AG04449 (cell line): ENCODE data around the gene C10orf67.

Experiments
- CTCF ChIA-PET: fragments of 350-600 bp; formaldehyde crosslinking; extraction: SDS; loops from one replicate; lab custom pipeline; 2021; ENCODE audit warnings: antibody characterized with exemption; lab: Yijun Ruan, JAX
- POLR2A ChIA-PET: fragments of 400-600, 350-600 bp; formaldehyde crosslinking; extraction: SDS; loops from one replicate; lab custom pipeline; 2020; ENCODE audit warnings: antibody characterized with exemption, inconsistent platforms; lab: Yijun Ruan, JAX
- DNase-seq: peaks from one replicate; pipeline ENCODE4 v3.0.0-alpha.2; 2010; ENCODE audit warnings: low read depth, low spot score
- H3K4me3 ChIP-seq: 2 replicates; pipeline ENCODE4 v1.5.1; 2011; ENCODE audit warnings: low read depth, mild to moderate bottlenecking, control low read depth, low read length
- TF ChIP-seq, protein P1 (sequence below): IDR thresholded peaks from one replicate; pipeline ENCODE4 v1.5.1; 2011; ENCODE audit warnings: mild to moderate bottlenecking, moderate library complexity, low read length, control low read depth, inconsistent platforms; ENCODE audit not compliant: insufficient read depth; ENCODE audit errors: missing control alignments

Gene C10orf67

DNA sequence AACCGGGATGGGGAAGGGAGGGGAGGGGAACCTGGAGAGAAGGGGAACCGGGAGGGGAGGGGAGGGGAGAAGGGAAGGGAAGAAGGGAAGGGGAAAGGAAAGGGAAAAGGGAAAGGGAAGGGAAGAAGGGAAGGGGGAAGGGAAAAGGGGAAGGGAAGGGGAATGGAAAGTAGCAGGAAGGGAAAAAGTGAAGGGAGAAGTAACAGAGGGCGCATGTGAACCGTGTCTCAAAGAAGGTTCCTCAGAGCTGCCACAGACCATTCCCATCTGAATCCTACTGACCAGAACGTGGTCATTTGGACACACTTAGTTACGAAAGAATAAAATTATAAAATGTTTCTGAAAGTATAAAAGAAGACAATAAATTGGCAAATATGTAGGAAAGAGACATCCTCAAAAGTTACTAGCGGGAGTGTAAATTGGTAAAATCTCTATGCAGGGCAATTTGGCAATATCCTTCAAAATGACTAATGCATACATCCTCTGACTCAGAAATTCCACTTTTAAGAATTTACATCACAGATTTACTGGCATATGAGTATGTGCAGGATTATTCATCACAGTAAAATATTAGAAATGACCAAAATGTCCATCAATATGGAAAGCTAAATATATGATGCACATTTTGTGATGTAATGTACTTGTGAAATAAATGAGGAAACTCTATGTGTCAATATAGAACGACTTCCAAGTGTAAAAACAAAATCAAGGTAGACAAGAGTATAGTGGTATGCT, 12.9 kb downstream of the C10orf67 start:
- ChIA-PET CTCF (interaction anchor here (0.9 to 1.4 kb wide), 3 partner anchors 9 to 17 kb away, joined by 3 read pairs; no protein-coding TSS in a partner anchor), POLR2A (interaction anchor here (0.6 to 1.4 kb wide), 2 partner anchors 10 to 107 kb away, joined by 3 to 5 read pairs; partner anchors contain the start of gene OTUD1)
- DNase-seq: peak; percentile 82
- H3K4me3 ChIP-seq: no peak overlapping the region
- TF ChIP-seq, protein P1, sequence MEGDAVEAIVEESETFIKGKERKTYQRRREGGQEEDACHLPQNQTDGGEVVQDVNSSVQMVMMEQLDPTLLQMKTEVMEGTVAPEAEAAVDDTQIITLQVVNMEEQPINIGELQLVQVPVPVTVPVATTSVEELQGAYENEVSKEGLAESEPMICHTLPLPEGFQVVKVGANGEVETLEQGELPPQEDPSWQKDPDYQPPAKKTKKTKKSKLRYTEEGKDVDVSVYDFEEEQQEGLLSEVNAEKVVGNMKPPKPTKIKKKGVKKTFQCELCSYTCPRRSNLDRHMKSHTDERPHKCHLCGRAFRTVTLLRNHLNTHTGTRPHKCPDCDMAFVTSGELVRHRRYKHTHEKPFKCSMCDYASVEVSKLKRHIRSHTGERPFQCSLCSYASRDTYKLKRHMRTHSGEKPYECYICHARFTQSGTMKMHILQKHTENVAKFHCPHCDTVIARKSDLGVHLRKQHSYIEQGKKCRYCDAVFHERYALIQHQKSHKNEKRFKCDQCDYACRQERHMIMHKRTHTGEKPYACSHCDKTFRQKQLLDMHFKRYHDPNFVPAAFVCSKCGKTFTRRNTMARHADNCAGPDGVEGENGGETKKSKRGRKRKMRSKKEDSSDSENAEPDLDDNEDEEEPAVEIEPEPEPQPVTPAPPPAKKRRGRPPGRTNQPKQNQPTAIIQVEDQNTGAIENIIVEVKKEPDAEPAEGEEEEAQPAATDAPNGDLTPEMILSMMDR: no peak

DNA sequence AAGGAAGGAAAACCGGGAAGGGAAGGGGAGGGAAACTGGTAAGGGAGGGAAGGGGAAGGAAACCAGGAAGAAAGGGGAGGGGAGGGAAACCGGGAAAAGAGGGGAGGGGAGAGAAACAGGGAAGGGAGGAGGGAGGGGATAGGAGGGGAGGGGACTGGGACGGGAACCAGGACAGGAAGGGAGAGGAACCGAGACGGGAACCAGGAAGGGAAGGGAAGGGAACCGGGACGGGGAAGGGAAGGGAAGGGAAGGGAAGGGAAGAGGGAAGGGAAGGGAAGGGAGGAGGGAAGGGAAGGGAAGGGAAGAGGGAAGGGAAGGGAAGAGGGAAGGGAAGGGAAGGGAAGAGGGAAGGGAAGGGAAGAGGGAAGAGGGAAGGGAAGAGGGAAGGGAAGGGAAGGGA, 13.6 kb downstream of the C10orf67 start:
- ChIA-PET CTCF (interaction anchor here (1.3 to 1.4 kb wide), 2 partner anchors 9 to 16 kb away, joined by 3 to 5 read pairs; no protein-coding TSS in a partner anchor), POLR2A (no interaction called here)
- H3K4me3 ChIP-seq: no peak overlapping the region
- TF ChIP-seq, protein P1: no peak
- no peak for DNase-seq

DNA sequence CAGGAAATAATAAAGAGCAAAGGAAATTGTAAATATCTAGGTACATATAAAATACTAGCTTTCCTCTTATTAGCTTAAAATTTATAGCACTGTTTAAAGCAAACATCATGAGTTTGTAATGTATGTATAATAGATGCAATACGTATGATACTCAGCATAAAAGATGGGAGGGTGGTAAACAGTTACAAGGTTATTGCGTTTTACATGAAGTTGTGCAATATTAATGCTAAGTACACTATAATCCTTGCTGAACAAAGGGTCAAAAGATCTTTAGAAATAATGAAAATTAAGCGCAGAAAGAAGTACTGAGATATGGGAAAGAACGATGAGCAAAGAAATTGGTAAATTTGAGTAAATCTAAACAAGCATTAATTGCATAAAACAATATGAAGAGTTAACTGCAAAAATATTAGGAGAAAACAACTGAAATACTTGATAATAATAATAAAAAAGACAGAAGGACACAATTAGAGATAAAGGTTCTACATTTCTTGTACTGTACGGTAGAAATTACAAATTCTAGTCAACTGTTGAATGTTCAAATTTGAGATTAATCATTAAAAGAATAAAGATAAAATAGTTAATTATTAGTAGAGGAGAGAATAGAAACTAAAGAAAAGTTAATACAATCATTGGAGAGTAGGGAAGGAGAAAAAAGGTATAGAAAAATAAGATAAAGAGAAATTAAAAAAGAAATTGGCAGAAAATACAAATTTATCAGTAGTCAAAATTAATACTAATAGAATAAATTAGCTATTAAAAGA, 17.9 kb downstream of the C10orf67 start:
- no peak overlapping the region for H3K4me3 ChIP-seq
- TF ChIP-seq, protein P1: no peak
- no peak for DNase-seq
- CTCF ChIA-PET: interaction anchor here (1.6 kb wide), 1 partner anchor 12 kb away, joined by 6 read pairs; no protein-coding TSS in a partner anchor
- POLR2A ChIA-PET: no interaction called here

DNA sequence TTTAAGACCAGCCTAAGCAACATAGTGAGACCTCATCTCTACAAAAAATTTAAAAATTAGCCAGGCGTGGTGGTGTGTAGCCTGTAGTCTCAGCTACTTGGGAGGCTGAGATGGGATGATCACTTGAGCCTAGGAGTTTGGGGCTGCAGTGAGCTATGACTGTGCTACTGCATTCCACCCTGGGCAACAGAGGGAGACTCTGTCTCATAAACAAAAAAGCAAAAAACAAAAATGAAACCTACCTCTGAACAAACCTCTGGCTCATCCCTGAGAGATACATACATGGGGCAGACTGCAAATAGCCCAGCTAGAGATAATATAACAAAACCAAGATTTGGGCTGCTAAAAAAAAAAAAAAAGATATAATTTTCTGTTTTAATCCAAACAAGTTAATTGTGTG, 19.5 kb downstream of the C10orf67 start:
- H3K4me3 ChIP-seq: no peak overlapping the region
- POLR2A ChIA-PET: no interaction called here
- DNase-seq: no peak
- TF ChIP-seq, protein P1: no peak
- CTCF ChIA-PET: interaction anchor here (2.2 kb wide), 1 partner anchor 10 kb away, joined by 7 read pairs; no protein-coding TSS in a partner anchor

DNA sequence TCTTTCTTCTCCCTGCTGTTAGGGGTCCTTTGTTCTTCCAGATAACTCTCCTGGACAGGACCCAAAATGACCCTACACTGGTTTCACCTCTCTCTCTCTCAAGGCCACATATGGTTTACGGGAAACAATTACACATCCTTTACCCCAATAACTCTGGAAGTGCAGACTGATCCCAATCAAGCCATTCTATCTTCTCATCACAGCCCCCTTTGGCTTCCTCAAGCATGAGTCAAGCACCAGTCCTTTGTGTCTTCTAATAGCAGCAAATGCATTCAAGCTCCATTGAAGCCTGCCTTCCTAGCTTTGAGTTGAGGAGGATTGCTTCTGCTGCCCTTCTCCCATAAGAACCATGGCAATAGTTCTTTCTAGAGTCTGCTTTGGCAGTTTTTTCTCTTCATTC, 20.2 kb downstream of the C10orf67 start:
- ChIA-PET POLR2A (no interaction called here), CTCF (interaction anchor here (2.2 kb wide), 1 partner anchor 9 kb away, joined by 7 read pairs; no protein-coding TSS in a partner anchor)
- no peak overlapping the region for H3K4me3 ChIP-seq
- DNase-seq: no peak
- TF ChIP-seq, protein P1: no peak

DNA sequence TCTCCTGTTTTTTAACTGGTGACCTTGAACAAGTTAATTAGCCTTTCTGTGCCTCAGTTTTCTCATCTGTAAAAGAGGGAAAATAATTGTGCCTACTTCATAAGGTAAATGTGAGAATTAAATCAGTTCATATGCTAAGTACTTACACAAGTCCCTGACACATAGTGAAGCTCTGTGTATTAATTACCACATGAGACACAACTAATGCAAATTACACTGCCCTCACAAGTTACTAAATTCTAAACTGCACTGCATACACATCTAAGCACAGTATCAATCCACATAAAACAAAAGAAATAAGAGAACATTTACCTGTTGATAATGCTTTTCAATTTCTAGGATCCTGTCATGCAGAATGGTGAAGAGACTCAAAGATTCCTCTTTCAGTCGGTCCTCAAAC, 22.5 kb downstream of the C10orf67 start:
- H3K4me3 ChIP-seq: no peak overlapping the region

More for the DNA sequence above, 22.5 kb downstream of the C10orf67 start:
- TF ChIP-seq, protein P1: no peak
- ChIA-PET CTCF (interaction anchor here (11.8 kb wide), 1 partner anchor 206 kb away, joined by 197 read pairs; no protein-coding TSS in a partner anchor), POLR2A (no interaction called here)
- DNase-seq: no peak
